Panc1 (cell line): Measurements from ENCODE around the gene ANKRD22.

Experiments used
- POLR2AphosphoS5 ChIP-seq: IDR thresholded peaks from 2 replicates; pipeline ENCODE4 v1.6.1; 2012; ENCODE audit warnings: mild to moderate bottlenecking, low read depth, low read length, moderate library complexity
- TF ChIP-seq, protein P1 (sequence below): fragments of 450-650 bp; IDR thresholded peaks from 2 replicates; pipeline ENCODE4 v1.5.1; 2017; ENCODE audit warnings: mild to moderate bottlenecking

DNA sequence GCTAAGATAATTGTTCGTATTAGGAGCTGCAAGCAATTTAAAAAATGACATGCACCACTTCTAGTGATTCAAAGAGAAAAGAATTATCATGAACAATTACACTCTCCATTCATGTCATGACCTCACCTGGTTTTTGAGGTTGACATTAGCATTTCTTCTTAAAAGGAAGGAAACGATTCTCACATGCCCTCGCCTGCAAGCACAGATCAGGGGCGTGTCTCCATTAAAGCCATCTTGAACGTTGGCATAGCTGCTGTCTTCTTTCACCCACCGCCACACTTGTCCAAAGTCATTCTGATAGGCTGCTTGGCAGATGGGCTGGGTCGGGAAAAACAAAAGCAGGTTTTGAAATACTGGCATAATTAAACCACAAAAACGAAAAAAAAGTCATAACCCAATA is 19.9 kb downstream of the ANKRD22 start:
- TF ChIP-seq, protein P1, sequence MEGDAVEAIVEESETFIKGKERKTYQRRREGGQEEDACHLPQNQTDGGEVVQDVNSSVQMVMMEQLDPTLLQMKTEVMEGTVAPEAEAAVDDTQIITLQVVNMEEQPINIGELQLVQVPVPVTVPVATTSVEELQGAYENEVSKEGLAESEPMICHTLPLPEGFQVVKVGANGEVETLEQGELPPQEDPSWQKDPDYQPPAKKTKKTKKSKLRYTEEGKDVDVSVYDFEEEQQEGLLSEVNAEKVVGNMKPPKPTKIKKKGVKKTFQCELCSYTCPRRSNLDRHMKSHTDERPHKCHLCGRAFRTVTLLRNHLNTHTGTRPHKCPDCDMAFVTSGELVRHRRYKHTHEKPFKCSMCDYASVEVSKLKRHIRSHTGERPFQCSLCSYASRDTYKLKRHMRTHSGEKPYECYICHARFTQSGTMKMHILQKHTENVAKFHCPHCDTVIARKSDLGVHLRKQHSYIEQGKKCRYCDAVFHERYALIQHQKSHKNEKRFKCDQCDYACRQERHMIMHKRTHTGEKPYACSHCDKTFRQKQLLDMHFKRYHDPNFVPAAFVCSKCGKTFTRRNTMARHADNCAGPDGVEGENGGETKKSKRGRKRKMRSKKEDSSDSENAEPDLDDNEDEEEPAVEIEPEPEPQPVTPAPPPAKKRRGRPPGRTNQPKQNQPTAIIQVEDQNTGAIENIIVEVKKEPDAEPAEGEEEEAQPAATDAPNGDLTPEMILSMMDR: no peak
- no peak for TF ChIP-seq POLR2AphosphoS5
